SK-N-SH (cell line): ENCODE results near the gene PRKCQ. TPM values are rescaled to one million over a fixed set of nuclear protein-coding genes. Genes with fewer than 3 reads are reported as not detected.

Source experiments
- CTCF ChIA-PET: fragments of 300-600, 350-600 bp; formaldehyde crosslinking; extraction: SDS; loops from one replicate; lab custom pipeline; 2021; lab: Yijun Ruan, JAX
- POLR2A ChIA-PET: fragments of 350-600 bp; sonication (Branson Sonifier 250); formaldehyde crosslinking; extraction: SDS; loops from one replicate; lab custom pipeline; 2020; ENCODE audit warnings: antibody characterized with exemption, inconsistent platforms; lab: Yijun Ruan, JAX
- DNase-seq: peaks from one replicate; pipeline ENCODE4 v3.0.0; 2012
- H2AFZ ChIP-seq: fragments of 200-600 bp; sonication (generic); 2 replicates; pipeline ENCODE4 v1.8.1; 2016; ENCODE audit warnings: antibody characterized with exemption, mild to moderate bottlenecking, low read depth
- H3F3A ChIP-seq: fragments of 200-600 bp; sonication (generic); replicated peaks from 2 replicates; pipeline ENCODE3; 2016; ENCODE audit warnings: antibody characterized with exemption, mild to moderate bottlenecking; ENCODE audit not compliant: insufficient read depth
- H3K27ac ChIP-seq, 2 experiments: fragments of 200-500 bp in 1 of 2; fragments of 200-600 bp in 1 of 2; sonication (Bioruptor generic) in 1 of 2; sonication (generic), shearing (Covaris generic) in 1 of 2; 2 replicates each; pipeline versions ENCODE4 v1.5.1 to v1.6.1; 2014 to 2016; ENCODE audit warnings: low read depth in 2 of 2, inconsistent platforms in 1 of 2, low read length in 1 of 2, mild to moderate bottlenecking in 1 of 2, mixed read lengths in 1 of 2
- H3K27me3 ChIP-seq: fragments of 200-600 bp; sonication (generic), shearing (Covaris generic); 2 replicates; pipeline ENCODE4 v1.6.1; 2016; ENCODE audit warnings: mixed run types; ENCODE audit not compliant: insufficient read depth
- H3K36me3 ChIP-seq, 2 experiments: fragments of 200-500 bp in 1 of 2; fragments of 200-600 bp in 1 of 2; sonication (Bioruptor generic) in 1 of 2; sonication (generic) in 1 of 2; replicated peaks in 1 of 2; 2 replicates each; pipeline versions ENCODE3 to v1.5.1; 2014 to 2016; ENCODE audit warnings: low read length in 1 of 2, mild to moderate bottlenecking in 1 of 2; ENCODE audit not compliant: insufficient read depth in 2 of 2, control insufficient read depth in 1 of 2
- H3K4me1 ChIP-seq, 2 experiments: fragments of 200-500 bp in 1 of 2; fragments of 200-600 bp in 1 of 2; sonication (Bioruptor generic) in 1 of 2; sonication (generic), shearing (Covaris generic) in 1 of 2; 2 replicates each; pipeline versions ENCODE4 v1.5.1 to v1.6.1; 2014 to 2016; ENCODE audit warnings: low read depth in 1 of 2, low read length in 1 of 2, mixed run types in 1 of 2; ENCODE audit not compliant: insufficient read depth in 2 of 2, control insufficient read depth in 1 of 2
- H3K4me2 ChIP-seq: fragments of 200-600 bp; sonication (generic), shearing (Covaris generic); 2 replicates; pipeline ENCODE4 v1.6.1; 2017; ENCODE audit warnings: mixed run types
- H3K4me3 ChIP-seq, 2 experiments: fragments of 200-500 bp in 1 of 2; fragments of 200-600 bp in 1 of 2; sonication (Bioruptor generic) in 1 of 2; sonication (generic), shearing (Covaris generic) in 1 of 2; 2 replicates each; pipeline versions ENCODE4 v1.5.1 to v1.8.1; 2014 to 2016; ENCODE audit warnings: low read depth in 2 of 2, inconsistent platforms in 1 of 2, low read length in 1 of 2, mild to moderate bottlenecking in 1 of 2, mixed read lengths in 1 of 2, moderate library complexity in 1 of 2
- H3K79me2 ChIP-seq: fragments of 200-600 bp; sonication (generic); 2 replicates; pipeline ENCODE4 v1.8.1; 2017; ENCODE audit warnings: mild to moderate bottlenecking; ENCODE audit not compliant: insufficient read depth
- H3K9ac ChIP-seq: fragments of 200-600 bp; sonication (generic); 2 replicates; pipeline ENCODE4 v1.6.1; 2017; ENCODE audit warnings: mixed run types
- H3K9me2 ChIP-seq: fragments of 200-600 bp; sonication (generic); 2 replicates; pipeline ENCODE4 v1.6.1; 2017; ENCODE audit warnings: mixed run types
- H3K9me3 ChIP-seq: fragments of 200-600 bp; sonication (generic); 2 replicates; pipeline ENCODE4 v1.6.1; 2017; ENCODE audit warnings: mixed run types, mild to moderate bottlenecking, moderate library complexity
- H4K20me1 ChIP-seq: fragments of 200-600 bp; sonication (generic); 2 replicates; pipeline ENCODE4 v1.6.1; 2017; ENCODE audit warnings: mild to moderate bottlenecking, mixed run types; ENCODE audit not compliant: insufficient read depth
- CHD2 ChIP-seq: fragments of 150-350 bp; IDR thresholded peaks from 2 replicates; pipeline ENCODE4 v1.6.1; 2018; ENCODE audit warnings: low read length; ENCODE audit not compliant: partially characterized antibody
- ELF1 ChIP-seq: IDR thresholded peaks from 2 replicates; pipeline ENCODE4 v1.4.0; 2012
- EP300 ChIP-seq, 2 experiments: IDR thresholded peaks; 2 replicates each; pipeline versions ENCODE4 v1.4.0 to v1.6.1; 2012; ENCODE audit warnings: borderline replicate concordance in 1 of 2, low read depth in 1 of 2, low read length in 1 of 2
- FOXJ3 ChIP-seq: sonication (generic); formaldehyde crosslinking; IDR thresholded peaks from 2 replicates; pipeline ENCODE4 v1.5.1; 2020; ENCODE audit warnings: mild to moderate bottlenecking, missing genetic modification reagents
- GABPA ChIP-seq: IDR thresholded peaks from 2 replicates; pipeline ENCODE4 v1.4.0; 2012; ENCODE audit warnings: low read depth, mild to moderate bottlenecking
- GATA2 ChIP-seq: sonication (generic); formaldehyde crosslinking; IDR thresholded peaks from 2 replicates; pipeline ENCODE4 v1.5.0; 2020; ENCODE audit warnings: mild to moderate bottlenecking, missing genetic modification reagents
- JUND ChIP-seq: IDR thresholded peaks from 2 replicates; pipeline ENCODE4 v1.4.0; 2012
- MEF2A ChIP-seq: IDR thresholded peaks from 2 replicates; pipeline ENCODE4 v1.4.0; 2012; ENCODE audit warnings: low read depth, borderline replicate concordance
- NFIC ChIP-seq: IDR thresholded peaks from 2 replicates; pipeline ENCODE4 v1.4.0; 2012; ENCODE audit warnings: borderline replicate concordance
- POLR2AphosphoS5 ChIP-seq: IDR thresholded peaks from 2 replicates; pipeline ENCODE4 v1.6.1; 2012; ENCODE audit warnings: low read depth, low read length
- RFX5 ChIP-seq: IDR thresholded peaks from 2 replicates; pipeline ENCODE4 v1.6.1; 2012; ENCODE audit warnings: mild to moderate bottlenecking, improper control_type of control experiment, low read length
- RXRA ChIP-seq: IDR thresholded peaks from 2 replicates; pipeline ENCODE4 v1.4.0; 2012; ENCODE audit warnings: low read depth, mild to moderate bottlenecking, borderline replicate concordance
- SMC3 ChIP-seq: IDR thresholded peaks from 2 replicates; pipeline ENCODE4 v1.6.1; 2012; ENCODE audit warnings: low read depth, low read length, improper control_type of control experiment
- TCF12 ChIP-seq: IDR thresholded peaks from 2 replicates; pipeline ENCODE4 v1.4.0; 2012
- TEAD4 ChIP-seq: IDR thresholded peaks from 2 replicates; pipeline ENCODE4 v1.4.0; 2012; ENCODE audit warnings: mild to moderate bottlenecking, borderline replicate concordance; ENCODE audit not compliant: insufficient read depth
- YY1 ChIP-seq: IDR thresholded peaks from 2 replicates; pipeline ENCODE4 v1.4.0; 2012; ENCODE audit warnings: low read depth, mild to moderate bottlenecking
- WGBS: methylation state at CpG from one replicate; pipeline ENCODE4 v1.1.6; 2017; ENCODE audit warnings: low lambda C conversion rate; 5-methylcytosine and 5-hydroxymethylcytosine counted together
- polyA plus RNA-seq, 3 experiments: library from polyadenylated mRNA; depleted of rRNA; stranded (reverse); fragments of >200 nt; gene quantifications; 2 replicates each; pipeline ENCODE4 v1.2.3, GENCODE V29; 2012
- TF ChIP-seq, protein P1 (sequence below): IDR thresholded peaks from 2 replicates; pipeline ENCODE4; 2012
- TF ChIP-seq, protein P2 (sequence below): IDR thresholded peaks from 2 replicates; pipeline ENCODE4 v1.6.1; 2012; ENCODE audit warnings: mild to moderate bottlenecking, low read depth, low read length, moderate library complexity

PRKCQ gene
- polyA plus RNA-seq, 1 of the 3 experiments (the other 2 are of a cell fraction), result 0.18 TPM

DNA sequence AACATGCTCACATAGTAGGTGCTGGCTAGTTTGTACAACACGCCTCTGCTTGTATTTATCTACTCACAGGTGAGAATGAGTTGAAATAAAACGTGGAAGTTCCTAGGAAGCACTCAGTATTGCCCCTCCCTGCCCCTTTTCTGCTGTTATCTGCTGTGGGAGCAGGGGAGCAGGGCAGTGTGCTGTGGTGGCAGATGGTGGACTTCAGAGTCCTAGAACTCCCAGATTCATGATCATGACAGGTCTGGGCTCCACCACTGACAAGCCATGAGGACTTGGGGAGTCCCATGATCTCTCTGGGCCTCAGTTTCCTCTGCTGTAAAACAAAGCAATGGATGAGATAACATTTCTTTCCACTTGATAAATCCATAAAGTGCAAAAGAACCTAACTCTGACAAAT lies 11.6 kb upstream of the PRKCQ start:
- no peaks in the 10 kb centered on the region for H3K9me2 ChIP-seq
- no peak overlapping the region for H3K4me3 ChIP-seq
- H3K27me3 ChIP-seq, result no peaks in the 10 kb centered on the region
- TF ChIP-seq JUND, result no peak
- no peaks in the 10 kb centered on the region for H3F3A ChIP-seq
- H3K9ac ChIP-seq, result no peak overlapping the region
- H4K20me1 ChIP-seq, result no peaks in the 10 kb centered on the region
- 7% methylated on average over 2 of the region's 2 CpGs for WGBS
- ChIA-PET POLR2A (no interaction called here), CTCF (interaction anchor here (1.1 to 1.3 kb wide), 2 partner anchors 10 to 11 kb away, joined by 3 to 4 read pairs; no protein-coding TSS in a partner anchor)
- H3K4me2 ChIP-seq, result no peak overlapping the region
- DNase-seq, result no peak
- no peak overlapping the region for H3K27ac ChIP-seq
- no peaks in the 10 kb centered on the region; a peak in 1 of 4 replicates for H3K4me1 ChIP-seq
- H3K36me3 ChIP-seq, result no peaks in the 10 kb centered on the region
- H2AFZ ChIP-seq, result no peak overlapping the region
- no peaks in the 10 kb centered on the region for H3K79me2 ChIP-seq
- no peaks in the 10 kb centered on the region for H3K9me3 ChIP-seq

DNA sequence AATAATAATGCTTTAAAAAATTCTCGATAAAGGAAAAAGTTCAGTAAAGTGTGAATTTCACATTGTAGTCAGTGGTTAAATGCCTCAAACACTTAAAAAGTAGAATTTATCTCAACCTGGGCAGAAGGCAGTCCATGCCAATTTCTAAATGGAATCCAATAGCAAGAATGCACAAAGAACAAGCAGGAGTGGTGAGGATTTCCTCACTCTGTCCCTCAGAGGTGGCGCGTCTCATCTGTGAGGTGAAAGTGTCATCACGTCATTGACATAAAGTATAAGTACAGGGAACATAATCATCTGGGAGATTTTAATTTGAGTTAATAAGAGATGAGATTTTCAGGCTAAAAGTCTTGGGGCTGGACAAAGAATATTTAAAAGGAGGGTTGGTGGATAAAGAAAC lies 10.0 kb upstream of the PRKCQ start:
- H3K4me2 ChIP-seq, result no peak overlapping the region
- no peaks in the 10 kb centered on the region; a peak in 1 of 4 replicates for H3K4me1 ChIP-seq
- H3K4me3 ChIP-seq, result no peak overlapping the region
- no peak for DNase-seq
- WGBS, result 86% methylated on average over 4 of the region's 4 CpGs
- no peaks in the 10 kb centered on the region for H3K9me2 ChIP-seq
- no peak overlapping the region for H2AFZ ChIP-seq
- H3K36me3 ChIP-seq, result no peaks in the 10 kb centered on the region
- no peaks in the 10 kb centered on the region for H3K9me3 ChIP-seq
- ChIA-PET POLR2A (no interaction called here), CTCF (interaction anchor here (1.0 to 1.3 kb wide), 2 partner anchors 8 to 10 kb away, joined by 4 read pairs; no protein-coding TSS in a partner anchor)
- H4K20me1 ChIP-seq, result no peaks in the 10 kb centered on the region
- no peaks in the 10 kb centered on the region for H3K79me2 ChIP-seq
- no peaks in the 10 kb centered on the region for H3F3A ChIP-seq
- no peak overlapping the region for H3K27ac ChIP-seq
- no peaks in the 10 kb centered on the region for H3K27me3 ChIP-seq
- H3K9ac ChIP-seq, result no peak overlapping the region
- TF ChIP-seq GATA2, result no peak
- TF ChIP-seq POLR2AphosphoS5, result no peak
- no peak for TF ChIP-seq TCF12
- TF ChIP-seq EP300 (IDR thresholded peaks at IDR 0.05; ENCODE audit: borderline replicate concordance in 1 of 2, low read depth in 1 of 2, low read length in 1 of 2), result no peak
- no peak for TF ChIP-seq ELF1
- TF ChIP-seq FOXJ3 (CRISPR knock-in tag), result no peak
- no peak for TF ChIP-seq SMC3
- no peak for TF ChIP-seq CHD2
- TF ChIP-seq MEF2A, result no peak
- no peak for TF ChIP-seq NFIC

DNA sequence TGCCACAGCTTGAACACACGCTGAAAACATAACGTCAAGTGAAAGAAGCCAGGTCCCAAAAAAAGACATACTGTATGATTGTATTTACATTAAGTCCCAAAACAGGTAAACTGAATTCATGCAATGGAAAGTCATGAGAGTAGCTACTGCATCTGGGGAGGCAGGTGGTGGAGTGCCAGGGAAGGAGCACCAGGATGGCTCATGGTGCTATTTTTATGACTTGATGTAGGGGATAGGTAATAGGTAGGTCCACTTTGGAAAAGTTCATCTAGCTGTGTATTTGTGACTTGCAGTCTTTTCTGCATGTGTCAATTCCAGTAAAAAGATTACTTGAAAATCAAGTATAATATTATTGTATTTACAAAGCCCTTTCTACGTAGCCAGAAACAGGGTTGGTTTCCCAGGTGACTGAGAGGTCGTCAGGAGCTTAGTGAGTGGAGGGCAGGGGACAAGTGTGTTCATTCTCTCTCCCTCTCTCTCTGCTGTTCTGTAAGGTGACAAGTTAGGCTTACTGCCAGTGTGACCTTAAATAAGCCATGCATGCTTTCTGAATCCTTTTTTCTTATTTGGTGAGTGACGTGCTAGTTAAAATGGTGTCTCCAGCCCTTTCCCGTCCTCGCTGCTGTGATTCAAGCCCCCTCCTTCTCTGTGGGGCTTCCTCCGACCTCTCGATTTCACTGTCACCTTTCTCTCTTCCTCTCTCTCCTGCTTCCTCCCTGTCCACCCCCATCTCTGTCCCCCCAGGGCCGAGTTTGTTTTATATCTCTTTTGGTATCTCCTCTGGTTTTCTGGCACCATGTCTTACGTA lies 9.4 kb upstream of the PRKCQ start:
- Histone ChIP-seq H3K27me3 (no peaks in the 10 kb centered on the region), H3K27ac (no peak overlapping the region), H3K79me2 (no peaks in the 10 kb centered on the region), H3K4me2 (no peak overlapping the region), H3K4me3 (no peak overlapping the region), H2AFZ (no peak overlapping the region), H3K9ac (no peak overlapping the region), H4K20me1 (no peaks in the 10 kb centered on the region), H3K4me1 (no peaks in the 10 kb centered on the region; a peak in 1 of 4 replicates), H3K9me2 (no peaks in the 10 kb centered on the region), H3F3A (no peaks in the 10 kb centered on the region), H3K9me3 (no peaks in the 10 kb centered on the region), H3K36me3 (no peaks in the 10 kb centered on the region)
- ChIA-PET POLR2A (no interaction called here), CTCF (interaction anchor here (1.0 to 1.5 kb wide), 3 partner anchors 8 to 936 kb away, joined by 3 to 6 read pairs (median 4); no protein-coding TSS in a partner anchor)
- DNase-seq, result no peak
- WGBS, result 47% methylated on average over 11 of the region's 11 CpGs
- TF ChIP-seq RXRA, result no peak
- TF ChIP-seq EP300 (IDR thresholded peaks at IDR 0.05; ENCODE audit: borderline replicate concordance in 1 of 2, low read depth in 1 of 2, low read length in 1 of 2), result no peak
- TF ChIP-seq CHD2, result no peak
- no peak for TF ChIP-seq FOXJ3 (CRISPR knock-in tag)
- TF ChIP-seq POLR2AphosphoS5, result no peak
- no peak for TF ChIP-seq YY1
- TF ChIP-seq TEAD4, result no peak
- TF ChIP-seq, protein P1, sequence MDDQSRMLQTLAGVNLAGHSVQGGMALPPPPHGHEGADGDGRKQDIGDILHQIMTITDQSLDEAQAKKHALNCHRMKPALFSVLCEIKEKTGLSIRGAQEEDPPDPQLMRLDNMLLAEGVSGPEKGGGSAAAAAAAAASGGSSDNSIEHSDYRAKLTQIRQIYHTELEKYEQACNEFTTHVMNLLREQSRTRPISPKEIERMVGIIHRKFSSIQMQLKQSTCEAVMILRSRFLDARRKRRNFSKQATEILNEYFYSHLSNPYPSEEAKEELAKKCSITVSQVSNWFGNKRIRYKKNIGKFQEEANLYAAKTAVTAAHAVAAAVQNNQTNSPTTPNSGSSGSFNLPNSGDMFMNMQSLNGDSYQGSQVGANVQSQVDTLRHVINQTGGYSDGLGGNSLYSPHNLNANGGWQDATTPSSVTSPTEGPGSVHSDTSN, result no peak
- no peak for TF ChIP-seq RFX5
- TF ChIP-seq, protein P2, sequence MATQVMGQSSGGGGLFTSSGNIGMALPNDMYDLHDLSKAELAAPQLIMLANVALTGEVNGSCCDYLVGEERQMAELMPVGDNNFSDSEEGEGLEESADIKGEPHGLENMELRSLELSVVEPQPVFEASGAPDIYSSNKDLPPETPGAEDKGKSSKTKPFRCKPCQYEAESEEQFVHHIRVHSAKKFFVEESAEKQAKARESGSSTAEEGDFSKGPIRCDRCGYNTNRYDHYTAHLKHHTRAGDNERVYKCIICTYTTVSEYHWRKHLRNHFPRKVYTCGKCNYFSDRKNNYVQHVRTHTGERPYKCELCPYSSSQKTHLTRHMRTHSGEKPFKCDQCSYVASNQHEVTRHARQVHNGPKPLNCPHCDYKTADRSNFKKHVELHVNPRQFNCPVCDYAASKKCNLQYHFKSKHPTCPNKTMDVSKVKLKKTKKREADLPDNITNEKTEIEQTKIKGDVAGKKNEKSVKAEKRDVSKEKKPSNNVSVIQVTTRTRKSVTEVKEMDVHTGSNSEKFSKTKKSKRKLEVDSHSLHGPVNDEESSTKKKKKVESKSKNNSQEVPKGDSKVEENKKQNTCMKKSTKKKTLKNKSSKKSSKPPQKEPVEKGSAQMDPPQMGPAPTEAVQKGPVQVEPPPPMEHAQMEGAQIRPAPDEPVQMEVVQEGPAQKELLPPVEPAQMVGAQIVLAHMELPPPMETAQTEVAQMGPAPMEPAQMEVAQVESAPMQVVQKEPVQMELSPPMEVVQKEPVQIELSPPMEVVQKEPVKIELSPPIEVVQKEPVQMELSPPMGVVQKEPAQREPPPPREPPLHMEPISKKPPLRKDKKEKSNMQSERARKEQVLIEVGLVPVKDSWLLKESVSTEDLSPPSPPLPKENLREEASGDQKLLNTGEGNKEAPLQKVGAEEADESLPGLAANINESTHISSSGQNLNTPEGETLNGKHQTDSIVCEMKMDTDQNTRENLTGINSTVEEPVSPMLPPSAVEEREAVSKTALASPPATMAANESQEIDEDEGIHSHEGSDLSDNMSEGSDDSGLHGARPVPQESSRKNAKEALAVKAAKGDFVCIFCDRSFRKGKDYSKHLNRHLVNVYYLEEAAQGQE, result no peak
- no peak for TF ChIP-seq MEF2A
- TF ChIP-seq GABPA, result no peak
